Midbrain (tissue), 1 donor: ENCODE results near the gene CHST10.
"Not testable (repeated sequence)": the region's sequence is repeated elsewhere in the genome, so short reads cannot be mapped to it uniquely, and the experiment has no call there.

Experiments
- DNase-seq: peaks from one replicate; lab custom pipeline; 2025; lab: John Stamatoyannopoulos, UW

Gene CHST10

DNA sequence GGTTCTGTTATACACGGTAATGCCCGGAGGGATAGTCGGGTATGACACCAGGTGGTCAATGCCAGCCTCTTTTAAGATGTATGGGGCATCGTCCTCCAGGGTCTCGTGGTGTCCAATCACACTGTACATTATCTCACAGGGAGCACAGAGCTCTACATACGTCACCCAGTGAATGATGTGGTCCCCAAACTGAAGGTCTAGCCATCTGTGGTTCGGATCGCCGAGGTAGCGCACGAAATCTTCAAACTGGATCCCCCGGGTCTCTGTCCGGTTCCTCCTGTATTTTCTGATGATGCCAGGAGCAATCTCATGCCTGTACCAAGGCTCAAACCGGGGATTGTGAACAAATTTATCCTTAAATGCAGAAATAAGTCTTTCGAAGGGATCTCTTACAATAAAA is 24.1 kb downstream of the CHST10 start:
- no peak for DNase-seq

DNA sequence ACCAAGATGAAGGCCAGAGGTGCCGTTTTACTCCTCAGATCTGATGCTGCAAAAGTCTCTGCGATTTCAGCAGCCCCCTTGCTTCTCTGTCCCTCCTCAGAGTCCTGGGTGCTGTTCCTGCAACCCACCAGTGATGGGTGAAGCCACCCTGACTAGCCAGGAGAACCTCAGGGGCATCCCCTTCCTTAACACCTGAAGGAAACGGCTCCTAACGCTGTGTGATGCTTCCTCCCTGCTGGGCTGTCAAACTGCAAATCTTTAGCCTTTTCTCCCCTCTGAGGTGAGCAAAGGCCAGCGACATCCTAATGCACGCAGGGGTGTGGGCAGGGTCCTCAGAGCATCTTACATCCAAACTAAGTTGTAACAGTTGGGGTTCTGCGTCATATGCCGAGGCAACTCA is 24.8 kb downstream of the CHST10 start:
- no peak for DNase-seq

DNA sequence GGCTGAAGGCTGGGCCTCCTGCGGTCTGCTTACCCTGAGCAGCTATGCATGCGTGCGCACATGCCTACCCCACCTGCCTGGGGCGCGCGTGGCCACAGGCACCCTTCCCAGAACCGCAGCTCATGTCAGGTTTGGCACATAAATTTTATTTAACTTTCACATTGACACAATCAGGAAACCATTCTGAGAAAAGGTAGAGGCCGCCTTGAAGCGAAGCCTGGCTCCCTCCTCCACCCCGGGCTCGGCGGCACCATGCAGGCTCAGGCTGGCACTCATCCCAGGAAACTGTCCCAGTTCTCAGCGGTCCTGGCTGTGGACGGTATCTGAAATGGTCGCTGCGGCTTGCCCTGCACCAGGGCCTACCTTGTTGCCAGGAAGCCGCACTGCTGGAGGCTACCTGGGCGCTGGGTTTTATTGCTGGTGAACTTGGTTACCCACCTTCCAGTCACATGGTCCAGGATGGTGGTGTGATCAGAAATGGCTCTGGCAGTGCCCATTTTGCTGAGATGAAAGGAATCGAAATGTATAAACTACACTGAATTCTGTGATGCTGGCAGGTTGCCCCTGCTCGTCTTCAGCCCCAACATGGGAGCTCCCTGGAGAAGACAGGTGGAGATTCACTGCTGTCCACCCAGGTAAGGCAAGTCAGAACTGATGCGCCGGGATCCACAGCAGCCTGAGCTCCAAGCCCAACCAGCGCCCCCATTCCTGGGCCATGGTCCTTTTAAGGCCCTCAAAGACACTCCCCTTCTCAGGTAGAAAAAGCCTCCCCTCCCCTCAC is 25.5 kb downstream of the CHST10 start:
- peak; percentile 66 for DNase-seq

DNA sequence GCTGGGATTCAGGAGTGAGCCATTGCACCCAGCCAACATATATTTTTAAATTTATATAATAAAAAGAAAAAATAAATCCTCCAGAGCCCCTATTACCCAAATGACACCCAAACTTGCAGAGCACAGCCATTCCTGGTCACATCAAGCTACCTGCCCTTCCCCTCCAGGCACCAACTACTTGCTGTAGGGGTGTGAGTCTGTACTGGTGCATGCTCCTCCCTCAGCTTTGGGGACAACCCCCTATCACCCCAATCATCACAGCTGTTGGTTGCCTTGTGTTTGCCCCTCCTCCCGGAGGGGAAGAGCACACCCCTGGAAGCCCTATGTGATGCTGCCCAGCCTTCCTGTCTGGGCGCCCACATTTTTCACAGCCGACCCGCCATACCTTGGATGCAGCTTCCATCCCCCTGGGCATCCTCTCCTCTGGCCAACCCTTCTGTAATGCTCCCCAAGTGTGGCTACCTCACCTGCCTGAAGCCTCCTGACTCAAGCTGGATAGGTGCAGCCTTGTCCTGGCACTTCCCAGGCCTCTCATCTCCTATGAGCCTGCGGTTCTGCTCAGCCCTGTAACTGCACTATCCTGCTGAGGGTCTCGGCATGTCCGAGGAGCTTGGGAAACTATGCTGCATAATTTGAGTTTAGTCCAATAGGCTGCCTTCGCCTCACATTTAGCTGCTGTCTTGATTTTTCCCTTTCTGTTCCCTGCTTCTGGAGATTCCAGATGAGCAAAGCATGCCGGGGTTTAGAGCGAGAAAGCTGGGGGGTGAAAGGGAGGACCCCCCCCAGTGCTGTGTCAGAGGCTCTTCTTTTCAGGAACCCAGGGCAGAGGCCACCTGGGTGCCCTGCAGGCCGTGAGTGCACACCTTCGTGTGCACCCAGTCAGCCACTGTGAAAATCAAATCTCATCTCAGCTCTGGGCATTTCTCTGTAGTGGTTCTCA is 27.2 kb downstream of the CHST10 start:
- DNase-seq, result no peak

DNA sequence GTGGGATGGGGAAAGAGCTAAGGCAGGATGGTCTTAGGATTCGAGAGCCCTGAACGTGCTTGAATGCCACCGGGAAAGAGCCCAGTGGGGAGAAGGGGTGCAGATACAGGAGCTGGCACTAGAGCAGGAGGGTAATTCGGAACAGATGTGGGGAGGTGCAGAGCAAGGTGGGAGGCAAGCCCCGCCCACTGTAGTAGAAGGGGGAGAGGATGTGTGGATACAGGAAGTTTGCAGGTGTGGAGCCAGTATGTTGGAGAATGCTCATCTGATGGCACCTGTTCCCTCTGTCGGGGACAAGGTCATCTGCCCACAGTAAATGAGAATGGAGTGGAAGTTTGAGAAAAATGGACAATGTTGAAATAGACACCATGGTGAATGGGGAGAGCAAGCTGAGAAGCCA is 28.8 kb downstream of the CHST10 start:
- DNase-seq, result no peak

DNA sequence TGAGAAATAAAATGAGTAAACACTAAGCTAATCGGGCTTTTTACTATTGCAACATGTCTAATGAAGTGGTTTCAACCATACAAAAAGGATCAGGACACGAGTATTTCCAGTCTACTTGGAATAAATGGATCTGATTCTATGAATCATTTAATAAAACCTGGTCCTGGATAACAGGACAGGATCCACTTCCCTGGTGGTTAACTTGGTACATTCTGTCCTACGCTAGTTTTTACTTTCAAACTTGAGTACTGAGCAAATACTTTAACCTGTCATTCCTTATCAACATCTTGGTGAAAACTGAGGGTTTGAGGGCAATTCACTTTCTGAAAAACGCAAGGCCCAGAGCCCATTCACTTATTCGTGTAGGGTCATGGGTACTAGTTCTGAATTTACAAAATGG is 33.5 kb downstream of the CHST10 start:
- DNase-seq, result no peak

DNA sequence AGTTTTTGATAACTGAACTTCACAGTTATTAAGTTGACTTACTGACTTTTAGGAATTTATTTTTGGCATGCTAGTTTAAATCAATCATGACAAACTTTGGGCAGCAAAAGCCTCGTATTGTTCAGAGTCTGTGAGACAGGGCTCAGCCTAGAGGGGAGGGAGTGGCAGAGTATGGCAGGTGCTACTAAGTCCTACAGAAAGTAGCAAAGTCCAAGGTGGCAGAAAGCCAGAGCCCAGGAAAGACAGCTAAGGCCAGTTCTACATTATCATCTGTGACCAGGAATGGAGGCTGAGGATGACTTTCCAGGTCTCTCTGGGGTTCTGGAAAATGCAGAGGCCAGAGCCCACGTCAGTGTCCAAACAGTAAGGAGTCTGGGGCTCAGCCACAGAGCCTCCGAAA is 34.2 kb downstream of the CHST10 start:
- no peak for DNase-seq

DNA sequence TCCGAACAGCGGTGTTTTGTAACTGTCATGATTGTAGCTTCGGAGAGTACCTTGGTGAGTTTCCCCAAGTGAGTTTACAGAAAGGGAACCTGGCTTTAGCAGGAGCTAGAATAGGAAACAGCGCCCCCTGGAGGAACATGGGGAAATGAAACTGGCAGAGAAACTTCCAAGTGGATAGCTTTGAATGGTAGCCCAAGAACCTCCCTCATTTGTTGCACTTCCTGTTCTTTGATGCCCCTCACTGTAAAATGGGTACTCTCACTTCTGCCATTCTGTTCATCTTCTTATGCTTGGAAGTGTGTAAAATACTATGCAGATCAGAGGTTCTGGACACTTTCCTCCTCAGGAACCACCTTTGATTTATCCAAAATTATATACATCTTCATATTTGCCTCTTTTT is 36.2 kb downstream of the CHST10 start:
- peak; percentile 87 for DNase-seq

DNA sequence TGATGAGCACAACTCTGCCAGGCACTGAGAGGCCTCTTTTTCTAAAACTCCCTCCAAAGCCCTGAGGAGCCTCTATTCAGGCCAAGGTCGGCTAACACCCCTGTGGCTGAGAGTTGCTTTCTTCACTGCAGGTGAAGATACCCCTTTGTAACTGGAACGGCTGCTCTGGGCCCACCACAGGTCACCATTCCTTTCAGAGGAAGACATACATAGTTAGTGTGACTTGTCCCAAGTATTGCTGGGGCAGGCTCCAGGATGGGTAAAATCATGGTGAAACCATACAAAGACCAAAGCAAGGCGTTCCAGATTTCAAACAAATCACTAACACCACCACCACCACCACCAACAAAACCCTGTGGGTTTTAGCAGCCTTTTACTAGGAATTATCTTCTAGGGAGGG is 36.8 kb downstream of the CHST10 start:
- DNase-seq, result no peak

DNA sequence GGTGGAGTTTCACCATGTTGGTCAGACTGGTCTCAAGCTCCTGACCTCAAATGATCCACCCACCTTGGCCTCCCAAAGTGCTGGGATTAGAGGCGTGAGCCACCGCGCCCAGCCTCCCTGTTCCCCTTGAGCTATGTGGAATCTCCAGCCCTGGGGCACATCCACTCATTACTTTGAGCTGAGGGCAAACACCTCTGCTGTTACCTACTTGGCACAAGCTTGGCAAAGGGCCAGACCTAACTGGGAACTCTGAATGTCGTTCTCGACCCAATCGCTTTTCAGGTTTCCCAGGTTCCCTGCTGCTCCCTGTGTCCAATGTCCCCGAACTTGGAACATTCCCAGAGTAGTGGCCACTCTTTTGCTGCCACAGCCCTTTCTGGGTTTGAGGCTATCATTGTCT is 40.6 kb downstream of the CHST10 start:
- no peak for DNase-seq

DNA sequence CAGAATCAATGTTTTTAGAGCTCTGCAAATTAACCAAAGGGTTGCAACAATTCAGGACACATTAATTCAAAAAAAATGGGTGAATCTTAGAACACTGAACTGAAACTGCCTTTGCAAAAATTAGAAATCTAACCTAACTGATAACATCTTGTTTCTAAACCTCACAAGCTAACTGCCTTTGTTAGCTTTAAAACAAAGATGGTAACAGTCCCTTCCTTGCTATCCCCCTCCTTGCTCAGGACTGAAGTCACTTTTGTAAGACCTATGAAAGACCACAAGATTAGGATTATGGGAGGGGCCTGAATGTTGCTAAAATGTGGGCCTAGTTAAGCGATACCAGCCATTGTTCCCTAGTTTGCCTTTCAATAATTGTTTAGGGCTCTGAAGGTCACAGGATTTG is 50.3 kb downstream of the CHST10 start:
- no peak for DNase-seq

DNA sequence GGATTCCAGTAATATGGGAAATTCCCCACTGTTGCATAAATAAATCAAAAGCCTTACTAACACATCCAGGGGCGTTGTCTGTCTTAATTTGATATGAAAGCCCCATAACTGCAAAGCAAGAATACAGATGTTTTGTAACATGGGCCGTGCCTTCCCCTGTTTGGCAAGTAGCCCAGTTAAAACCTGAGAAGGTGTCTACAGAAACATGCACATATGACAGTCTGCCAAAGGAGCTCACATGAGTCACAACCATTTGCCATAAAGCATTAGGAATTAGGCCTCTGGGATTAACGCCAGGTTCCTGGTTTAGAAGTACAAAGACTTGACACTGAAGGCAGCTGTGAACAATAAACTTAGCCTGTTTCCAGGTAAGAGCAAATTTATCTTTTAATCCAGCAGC is 52.0 kb downstream of the CHST10 start:
- no peak for DNase-seq

DNA sequence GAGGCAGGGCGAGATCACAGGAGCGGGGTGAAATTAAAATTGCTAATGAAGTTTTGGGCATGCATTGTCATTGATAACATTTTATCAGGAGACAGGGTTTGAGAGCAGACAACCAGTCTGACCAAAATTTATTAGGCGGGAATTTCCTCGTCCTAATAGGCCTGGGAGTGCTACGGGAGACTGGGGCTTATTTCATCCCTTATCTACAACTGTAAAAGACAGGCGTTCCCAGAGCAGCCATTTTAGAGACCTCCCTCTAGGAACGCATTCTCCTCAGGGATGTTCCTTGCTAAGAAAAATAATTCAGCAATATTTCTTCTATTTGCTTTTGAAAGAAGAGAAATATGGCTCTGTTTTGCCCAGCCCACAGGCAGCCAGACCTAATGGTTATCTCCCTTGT is 55.2 kb downstream of the CHST10 start:
- DNase-seq, result not testable (repeated sequence)

DNA sequence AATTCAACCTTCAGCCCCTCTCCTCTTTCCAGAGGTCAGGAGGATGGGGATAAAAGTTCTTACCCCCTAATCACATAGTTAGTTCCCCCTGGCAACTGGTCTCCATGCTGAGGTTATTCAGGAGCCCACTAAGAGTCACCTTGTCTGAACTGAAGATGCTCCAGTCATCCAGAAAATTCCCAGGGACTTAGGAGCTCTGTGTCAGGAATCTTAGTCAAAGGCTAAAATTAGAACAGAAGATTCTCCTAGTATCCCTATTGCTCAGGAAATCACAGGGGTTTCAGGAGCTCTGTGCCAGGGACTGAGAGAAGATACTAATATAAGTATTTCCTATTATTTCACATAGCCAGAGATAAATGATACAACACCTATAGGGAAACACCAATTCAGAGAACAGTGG is 57.9 kb downstream of the CHST10 start:
- no peak for DNase-seq

DNA sequence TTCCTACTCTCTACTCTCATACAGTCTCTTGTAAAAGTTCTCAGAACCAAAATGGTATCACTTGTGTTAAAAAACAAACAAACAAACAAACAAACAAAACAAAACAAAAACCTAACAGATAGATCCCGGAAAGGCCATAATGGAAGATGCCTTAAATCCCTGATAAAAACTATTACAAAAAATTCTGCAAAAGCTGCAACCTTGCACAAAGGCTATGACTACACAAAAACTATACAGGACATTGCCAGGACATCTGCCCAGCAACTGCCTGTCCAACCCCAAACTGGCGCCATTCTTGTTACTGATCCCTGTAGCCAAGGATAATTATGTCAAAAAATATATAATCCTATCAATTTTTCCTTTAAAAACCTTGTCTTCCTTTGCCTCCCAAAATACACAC is 58.9 kb downstream of the CHST10 start:
- no peak for DNase-seq

DNA sequence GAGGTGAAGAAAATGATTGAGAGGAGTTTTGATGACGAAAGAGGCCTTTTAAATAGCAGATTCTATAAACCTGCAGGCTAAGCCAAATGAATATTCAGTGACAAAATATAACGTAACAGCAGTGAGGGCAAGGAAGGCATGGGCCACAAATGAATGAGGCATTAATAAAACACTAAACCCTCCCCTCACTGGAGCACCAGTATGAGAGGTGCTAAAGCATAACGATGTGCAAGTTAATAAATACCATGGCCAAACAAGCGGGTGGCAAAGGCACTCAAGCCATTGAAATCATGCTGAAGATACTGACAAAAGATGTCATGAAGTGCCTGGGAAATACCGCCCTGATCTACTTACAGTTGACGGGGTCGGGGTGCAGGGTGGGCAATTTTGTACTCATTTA is 64.9 kb downstream of the CHST10 start:
- DNase-seq, result no peak

DNA sequence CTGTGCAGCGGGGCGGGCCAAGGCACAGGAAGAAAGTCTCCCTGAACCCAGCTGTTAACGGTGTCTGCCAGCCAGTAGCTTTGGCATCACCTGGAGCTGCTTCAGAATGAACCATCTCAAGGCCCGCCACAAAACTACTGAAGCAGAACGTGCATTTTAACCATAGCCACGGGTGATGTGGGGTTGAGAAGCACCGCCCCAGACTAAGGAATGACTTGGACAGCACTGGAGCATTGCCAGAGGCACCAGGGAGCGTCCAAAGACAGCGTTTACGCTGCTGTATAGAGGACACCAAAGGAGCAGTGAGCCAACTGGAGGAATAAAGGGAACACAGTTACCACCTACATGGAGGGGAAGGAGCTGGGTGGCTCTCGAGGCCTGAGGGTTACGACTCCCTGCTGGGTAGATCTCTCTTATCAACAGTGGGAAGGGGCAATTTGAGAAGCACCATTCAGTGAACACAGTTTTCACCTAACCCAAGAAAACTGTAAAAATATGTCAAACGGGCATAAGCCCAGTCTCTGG is 66.7 kb downstream of the CHST10 start:
- DNase-seq, result no peak

DNA sequence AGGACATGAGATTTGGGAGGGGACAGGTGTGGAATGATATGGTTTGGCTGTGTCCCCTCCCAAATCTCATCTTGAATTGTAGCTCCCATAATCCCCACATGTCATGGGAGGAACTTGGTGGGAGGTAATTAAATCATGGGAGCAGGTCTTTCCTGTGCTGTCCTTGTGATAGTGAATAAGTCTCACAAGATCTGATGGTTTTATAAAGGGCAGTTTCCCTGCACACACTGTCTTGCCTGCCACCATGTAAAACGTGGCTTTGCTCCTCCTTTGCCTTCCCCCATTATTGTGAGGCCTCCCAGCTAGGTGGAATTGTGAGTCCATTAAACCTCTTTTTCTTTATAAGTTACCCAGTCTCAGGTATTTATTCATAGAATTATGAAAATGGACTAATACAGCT is 72.3 kb downstream of the CHST10 start:
- not testable (repeated sequence) for DNase-seq

DNA sequence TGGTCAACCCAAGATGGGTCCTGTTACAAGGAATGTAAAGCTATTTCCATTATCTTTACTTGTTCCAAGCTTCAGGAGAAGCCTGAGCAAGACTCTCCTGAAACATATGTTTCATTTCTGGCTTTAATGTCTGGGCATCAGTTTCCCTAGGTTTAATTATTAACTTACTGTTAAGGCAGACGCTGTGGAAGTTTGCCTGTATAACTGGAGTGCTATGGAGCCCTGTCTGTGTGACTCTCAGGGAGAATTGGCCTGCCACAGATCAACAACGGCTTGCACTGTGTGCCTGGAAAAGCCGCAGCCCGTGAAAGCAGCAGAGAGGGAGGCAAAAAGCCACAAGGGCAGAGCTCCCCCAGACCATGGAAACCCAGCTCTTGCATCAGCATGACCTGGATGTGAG is 73.0 kb downstream of the CHST10 start:
- DNase-seq, result no peak

DNA sequence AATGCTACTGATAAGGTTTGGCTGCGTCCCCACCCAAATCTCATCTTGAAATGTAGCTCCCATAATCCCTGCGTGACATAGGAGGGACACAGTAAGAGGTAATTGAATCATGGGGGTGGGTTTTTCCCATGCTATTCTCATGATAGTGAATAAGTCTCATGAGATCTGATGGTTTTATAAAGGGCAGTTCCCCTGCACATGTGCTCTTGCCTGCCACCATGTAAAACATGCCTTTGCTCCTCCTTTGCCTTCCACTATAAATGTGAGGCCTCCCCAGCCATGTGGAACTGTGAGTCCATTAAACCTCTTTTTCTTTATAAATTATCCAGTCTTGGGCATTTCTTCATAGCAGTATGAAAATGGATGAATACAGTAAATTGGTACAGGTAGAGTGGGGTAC is 75.0 kb downstream of the CHST10 start:
- DNase-seq, result not testable (repeated sequence)
